GM18907 (cell line): Measurements from ENCODE around the gene NDUFB5.

ENCODE experiments used
- ATAC-seq: cut with Tn5 transposase; IDR thresholded peaks from one replicate; pipeline ENCODE4 v1.9.1; 2021; ENCODE audit warnings: mild to moderate bottlenecking, moderate library complexity; ENCODE audit not compliant: unreplicated experiment

NDUFB5 gene

GRCh38 chr3:179673523-179673922, 68.9 kb downstream of the NDUFB5 start:
- no peak for ATAC-seq

- no peak for ATAC-seq
Observed at GRCh38 chr3:179676081-179676480, 71.5 kb downstream of the NDUFB5 start.
